GM12878 (cell line): ENCODE data around the gene AKAP11.

Experiments
- CBX3 ChIP-seq: fragments of 200-600 bp; sonication (generic); IDR thresholded peaks from 2 replicates; pipeline ENCODE4 v1.6.1; 2016; ENCODE audit warnings: low read depth, borderline replicate concordance
- CTCF ChIP-seq, 3 experiments: IDR thresholded peaks in 2 of 3; conservative IDR thresholded peaks in 1 of 3; 2 replicates each; pipeline ENCODE4 v1.5.1; 2011; ENCODE audit warnings: low read depth in 3 of 3, low read length in 3 of 3, mild to moderate bottlenecking in 3 of 3, control low read depth in 2 of 3, moderate library complexity in 2 of 3, inconsistent platforms in 1 of 3, mixed read lengths in 1 of 3; ENCODE audit not compliant: control insufficient read depth in 2 of 3, insufficient read depth in 1 of 3; ENCODE audit errors: extremely low read depth in 1 of 3
- EED ChIP-seq: sonication (generic); IDR thresholded peaks from 2 replicates; pipeline ENCODE4 v1.6.1; 2016; ENCODE audit warnings: antibody characterized with exemption, low read depth
- ESRRA ChIP-seq: IDR thresholded peaks from 2 replicates; pipeline ENCODE4 v1.6.1; 2012; ENCODE audit warnings: mild to moderate bottlenecking, low read length, improper control_type of control experiment
- GABPA ChIP-seq: IDR thresholded peaks from 2 replicates; pipeline ENCODE4 v1.6.1; 2014; ENCODE audit warnings: antibody characterized with exemption, low read depth, mild to moderate bottlenecking, inconsistent platforms
- POLR2A ChIP-seq: IDR thresholded peaks from 2 replicates; pipeline ENCODE4 v1.6.1; 2011; ENCODE audit warnings: low read depth, mild to moderate bottlenecking, low read length
- SIX5 ChIP-seq: IDR thresholded peaks from 2 replicates; pipeline ENCODE4 v1.6.1; 2011; ENCODE audit warnings: mild to moderate bottlenecking, low read depth, low read length, moderate library complexity; ENCODE audit not compliant: severe bottlenecking
- TF ChIP-seq, protein P1 (sequence below): IDR thresholded peaks from 2 replicates; pipeline ENCODE4 v1.6.1; 2012; ENCODE audit warnings: low read depth, low read length, improper control_type of control experiment

DNA sequence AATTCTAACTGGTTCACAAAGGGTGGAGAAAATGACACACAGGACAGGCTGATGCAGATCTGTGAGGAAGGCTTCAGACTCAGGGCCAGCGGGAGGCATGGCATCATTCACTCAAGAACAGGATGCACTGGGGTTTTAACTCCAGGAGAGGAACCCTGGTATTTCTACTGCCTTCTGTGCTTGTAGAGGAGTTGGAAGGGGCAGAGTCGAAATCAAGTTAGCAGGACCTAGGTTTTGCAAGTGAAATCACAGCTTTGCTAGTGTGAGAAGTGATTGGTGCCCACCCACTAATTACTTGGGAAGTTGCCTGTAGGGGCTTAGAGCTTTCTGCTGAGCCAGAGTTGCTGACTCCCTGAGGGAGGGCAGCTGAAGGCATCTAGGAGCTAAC is 92.7 kb downstream of the AKAP11 start:
- TF ChIP-seq CBX3, result no peak
- no peak for TF ChIP-seq ESRRA
- TF ChIP-seq GABPA, result no peak
- no peak for TF ChIP-seq EED
- TF ChIP-seq CTCF (IDR thresholded peaks at IDR 0.05 in 2 of 3, conservative IDR thresholded peaks at IDR 0.05 in 1 of 3; ENCODE audit: control insufficient read depth in 2 of 3, extremely low read depth in 1 of 3, insufficient read depth in 1 of 3, low read depth in 3 of 3, low read length in 3 of 3), result no peak
- TF ChIP-seq SIX5, result no peak
- TF ChIP-seq, protein P1, sequence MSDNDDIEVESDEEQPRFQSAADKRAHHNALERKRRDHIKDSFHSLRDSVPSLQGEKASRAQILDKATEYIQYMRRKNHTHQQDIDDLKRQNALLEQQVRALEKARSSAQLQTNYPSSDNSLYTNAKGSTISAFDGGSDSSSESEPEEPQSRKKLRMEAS, result no peak
- no peak for TF ChIP-seq POLR2A
